ENCODE measurements around the gene GATA2. TPM values are rescaled to one million over a fixed set of nuclear protein-coding genes. Genes with fewer than 3 reads are reported as not detected.
A peak's percentile ranks its signal among the peaks of the same experiment; 100 is the strongest.

The GATA2 gene
- total RNA-seq, 1 donor from 2014 or later: 6.7 TPM

DNA sequence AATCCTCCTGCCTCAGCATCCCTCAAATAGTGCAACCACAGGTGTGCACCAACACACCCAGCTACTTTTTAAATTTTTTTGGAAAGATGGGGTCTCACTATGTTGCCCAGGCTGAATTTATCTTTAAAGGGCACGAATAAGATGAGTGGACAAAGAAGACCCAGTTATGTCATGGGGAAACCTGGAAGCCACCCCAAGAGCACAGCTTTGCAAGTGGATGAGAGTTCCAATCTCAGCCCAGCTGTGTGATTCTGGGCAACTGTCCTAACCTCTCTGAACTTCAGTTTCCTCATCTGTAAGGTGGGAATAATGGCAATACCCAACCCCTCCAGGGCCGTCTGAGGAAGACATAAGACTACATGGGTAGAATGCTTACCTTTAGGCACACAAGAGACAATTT is 58.5 kb downstream of the GATA2 start:
- DNase-seq (ENCODE audit: low read depth in 2 of 2): no peak

DNA sequence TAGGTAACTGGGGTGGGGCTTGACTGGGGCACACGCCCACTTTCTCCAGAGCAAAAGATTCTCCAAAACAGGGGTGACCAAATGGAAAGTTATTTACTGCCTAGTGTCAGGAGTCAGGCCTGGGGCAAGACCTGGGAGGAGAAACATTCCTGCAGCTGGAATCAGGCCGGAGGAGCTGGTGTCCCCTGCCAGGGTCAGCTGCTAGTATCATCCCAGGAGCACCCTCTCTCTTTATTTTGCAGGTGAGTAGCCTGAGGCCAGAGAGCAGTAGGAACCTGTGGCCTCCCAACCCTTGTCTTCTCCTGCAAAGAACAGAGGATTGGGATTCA is 59.2 kb downstream of the GATA2 start:
- no peak for DNase-seq (ENCODE audit: low read depth in 2 of 2)

GRCh38 chr3:128432971-128433836 is 59.8 kb downstream of the GATA2 start:
- peak in 1 of 2 donors; percentile 19 for DNase-seq (ENCODE audit: low read depth in 2 of 2)

- DNase-seq (ENCODE audit: low read depth in 2 of 2): no peak
Observed at GRCh38 chr3:128432301-128432970, 60.6 kb downstream of the GATA2 start.

DNA sequence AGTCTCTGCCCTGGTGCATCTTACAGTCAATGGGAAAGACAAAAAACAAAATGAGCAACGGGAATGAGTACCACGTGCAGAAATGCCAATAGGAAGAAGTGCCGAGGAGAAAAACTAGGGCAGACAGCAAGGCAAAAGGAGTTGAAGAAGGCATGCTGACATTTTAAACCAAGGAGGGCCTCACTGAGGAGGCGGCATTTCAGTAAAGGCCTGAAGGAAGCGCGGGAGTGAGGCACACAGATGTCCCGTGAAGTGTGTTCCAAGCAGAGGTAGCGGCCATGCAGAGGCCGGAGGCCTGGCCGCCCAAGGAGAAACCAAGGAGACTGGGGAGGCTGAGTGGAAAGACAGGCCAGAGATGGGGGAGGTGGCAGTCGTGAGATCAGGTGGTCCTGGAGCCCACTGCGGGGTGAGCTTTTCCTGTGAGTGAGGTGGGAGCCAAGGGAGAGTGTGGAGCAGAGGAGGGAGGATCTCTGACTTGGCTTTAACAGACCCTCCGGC is 61.1 kb downstream of the GATA2 start:
- no peak for DNase-seq (ENCODE audit: low read depth in 2 of 2)

DNA sequence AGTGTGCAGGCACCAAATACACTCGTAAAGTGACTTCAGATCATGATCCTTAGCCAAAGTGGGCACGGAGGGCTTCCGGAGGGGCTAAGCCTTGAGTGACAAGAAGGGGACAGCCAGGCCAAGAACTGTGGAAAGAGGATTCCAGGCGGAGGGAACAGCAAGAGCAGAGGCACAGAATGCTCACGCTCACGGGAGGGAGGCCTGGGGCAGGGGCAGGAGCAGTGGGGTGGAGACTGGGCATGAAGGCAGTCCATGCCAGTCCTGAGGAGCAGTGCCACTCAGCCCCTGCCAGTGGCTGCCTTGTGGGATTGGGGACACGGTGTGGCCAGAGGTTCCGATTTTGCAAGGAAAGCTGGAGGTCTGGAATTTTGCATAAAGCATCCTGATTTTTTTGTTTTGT is 62.3 kb downstream of the GATA2 start:
- no peak for DNase-seq (ENCODE audit: low read depth in 2 of 2)

- DNase-seq (ENCODE audit: low read depth in 2 of 2): no peak
Observed at GRCh38 chr3:128430301-128430700, 62.7 kb downstream of the GATA2 start.

DNA sequence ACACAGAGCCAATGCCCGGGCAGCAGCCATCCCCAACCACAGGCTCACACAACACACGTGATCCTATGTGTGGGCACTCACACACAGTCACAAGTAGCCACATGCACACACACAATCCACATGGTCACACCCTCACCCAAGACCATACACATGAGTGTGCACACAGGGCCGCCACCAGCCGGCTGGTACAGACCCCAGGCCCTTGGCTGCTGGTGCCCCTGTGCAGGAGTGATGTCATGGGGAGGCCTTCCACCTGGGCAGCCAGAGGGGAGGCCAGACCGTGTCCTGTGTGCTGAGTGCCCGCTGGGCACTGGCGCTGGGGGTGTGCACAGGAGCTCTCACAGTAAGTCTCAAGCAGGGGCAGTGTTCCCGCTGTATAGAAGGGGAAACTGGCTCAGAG is 63.2 kb downstream of the GATA2 start:
- DNase-seq (ENCODE audit: low read depth in 2 of 2): no peak

Other genes with a start within 250 kb of the GATA2 start
- gene DNAJB8, start 26.3 kb downstream of the GATA2 start, total RNA-seq: not detected in 2 replicates
- 378 and 477 TPM in 2 replicates for gene RPN1, start 157.6 kb upstream of the GATA2 start, total RNA-seq
- 31.8 and 47.4 TPM in 2 replicates for gene RAB7A, start 233.0 kb upstream of the GATA2 start, total RNA-seq

Data from dermis microvascular lymphatic vessel endothelial cell (primary cell).